ENCODE data around the gene AMIGO2.

AMIGO2 gene

DNA sequence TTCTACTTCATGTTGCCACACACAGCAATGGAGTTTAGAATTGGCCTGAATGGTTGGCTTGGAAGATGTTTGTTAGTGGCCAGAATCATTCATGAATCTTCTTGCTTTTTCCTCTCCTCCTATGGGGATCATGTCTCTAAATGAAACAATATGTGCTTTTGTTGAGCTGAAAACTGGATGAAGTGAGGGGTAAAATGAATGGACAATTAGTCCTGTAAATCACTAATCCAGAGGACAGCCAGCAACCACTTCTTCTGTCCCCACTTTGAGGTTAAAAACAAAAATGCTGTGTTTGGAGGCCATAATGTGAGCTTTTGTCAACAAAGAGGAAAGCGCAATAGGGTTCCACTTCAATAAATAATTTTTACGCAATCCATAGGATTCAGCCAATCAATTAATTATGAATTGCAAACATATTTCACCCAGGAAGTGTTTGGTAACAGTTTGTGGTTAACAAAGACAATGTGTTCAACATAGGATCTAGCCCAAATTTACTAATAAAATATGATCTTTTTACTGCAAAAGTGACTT, 30.3 kb upstream of the AMIGO2 start:
- no peak overlapping the region for H3K4me3 ChIP-seq (ENCODE audit: control insufficient read depth, low read depth, low read length)
- TF ChIP-seq, protein P1, sequence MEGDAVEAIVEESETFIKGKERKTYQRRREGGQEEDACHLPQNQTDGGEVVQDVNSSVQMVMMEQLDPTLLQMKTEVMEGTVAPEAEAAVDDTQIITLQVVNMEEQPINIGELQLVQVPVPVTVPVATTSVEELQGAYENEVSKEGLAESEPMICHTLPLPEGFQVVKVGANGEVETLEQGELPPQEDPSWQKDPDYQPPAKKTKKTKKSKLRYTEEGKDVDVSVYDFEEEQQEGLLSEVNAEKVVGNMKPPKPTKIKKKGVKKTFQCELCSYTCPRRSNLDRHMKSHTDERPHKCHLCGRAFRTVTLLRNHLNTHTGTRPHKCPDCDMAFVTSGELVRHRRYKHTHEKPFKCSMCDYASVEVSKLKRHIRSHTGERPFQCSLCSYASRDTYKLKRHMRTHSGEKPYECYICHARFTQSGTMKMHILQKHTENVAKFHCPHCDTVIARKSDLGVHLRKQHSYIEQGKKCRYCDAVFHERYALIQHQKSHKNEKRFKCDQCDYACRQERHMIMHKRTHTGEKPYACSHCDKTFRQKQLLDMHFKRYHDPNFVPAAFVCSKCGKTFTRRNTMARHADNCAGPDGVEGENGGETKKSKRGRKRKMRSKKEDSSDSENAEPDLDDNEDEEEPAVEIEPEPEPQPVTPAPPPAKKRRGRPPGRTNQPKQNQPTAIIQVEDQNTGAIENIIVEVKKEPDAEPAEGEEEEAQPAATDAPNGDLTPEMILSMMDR (IDR thresholded peaks at IDR 0.05; ENCODE audit: control insufficient read depth, insufficient read depth, low read depth, low read length, missing control alignments): no peak
- no peak for DNase-seq (ENCODE audit: low read depth)

DNA sequence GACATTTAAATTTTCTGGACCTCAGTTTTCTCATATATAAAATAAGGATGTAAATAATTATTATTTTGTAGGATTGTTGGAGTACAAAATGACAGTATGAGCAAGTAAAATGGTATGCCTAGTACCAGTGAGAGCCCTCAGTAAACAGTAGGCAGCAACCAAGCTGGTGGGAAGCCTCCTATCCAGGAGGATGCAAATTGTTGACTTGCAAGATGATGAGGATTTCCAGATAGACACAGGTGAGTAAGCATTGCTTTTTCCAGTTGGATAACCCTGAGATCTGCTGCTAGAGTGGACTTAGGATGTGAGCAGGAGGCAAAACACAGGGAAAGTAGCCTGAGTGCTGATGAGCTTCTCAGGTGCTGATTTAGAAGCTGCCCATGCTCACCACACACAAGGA, 28.2 kb upstream of the AMIGO2 start:
- DNase-seq (ENCODE audit: low read depth): no peak
- H3K4me3 ChIP-seq (ENCODE audit: control insufficient read depth, low read depth, low read length): no peak overlapping the region
- TF ChIP-seq, protein P1 (IDR thresholded peaks at IDR 0.05; ENCODE audit: control insufficient read depth, insufficient read depth, low read depth, low read length, missing control alignments): no peak

DNA sequence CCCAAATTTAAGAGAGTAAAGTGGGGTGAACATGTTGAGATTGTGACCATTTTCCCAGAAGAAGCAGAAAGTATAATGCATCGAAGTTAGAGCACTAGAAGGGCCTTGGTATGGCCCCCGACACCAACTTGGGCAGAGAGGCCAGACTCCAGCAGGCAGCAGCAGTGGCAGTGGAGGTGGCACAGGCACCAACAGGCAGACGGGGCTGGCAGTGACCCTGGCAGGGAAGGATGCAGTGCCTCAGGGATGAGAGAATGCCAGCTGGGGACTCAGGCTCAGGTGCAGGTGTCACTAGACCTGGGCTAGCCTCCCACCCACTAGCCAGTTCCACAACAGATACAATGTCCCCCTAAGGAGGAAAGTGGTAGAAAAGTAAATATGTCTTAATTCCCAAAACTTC, 27.7 kb upstream of the AMIGO2 start:
- TF ChIP-seq, protein P1 (IDR thresholded peaks at IDR 0.05; ENCODE audit: control insufficient read depth, insufficient read depth, low read depth, low read length, missing control alignments): no peak
- no peak overlapping the region for H3K4me3 ChIP-seq (ENCODE audit: control insufficient read depth, low read depth, low read length)
- DNase-seq (ENCODE audit: low read depth): no peak

DNA sequence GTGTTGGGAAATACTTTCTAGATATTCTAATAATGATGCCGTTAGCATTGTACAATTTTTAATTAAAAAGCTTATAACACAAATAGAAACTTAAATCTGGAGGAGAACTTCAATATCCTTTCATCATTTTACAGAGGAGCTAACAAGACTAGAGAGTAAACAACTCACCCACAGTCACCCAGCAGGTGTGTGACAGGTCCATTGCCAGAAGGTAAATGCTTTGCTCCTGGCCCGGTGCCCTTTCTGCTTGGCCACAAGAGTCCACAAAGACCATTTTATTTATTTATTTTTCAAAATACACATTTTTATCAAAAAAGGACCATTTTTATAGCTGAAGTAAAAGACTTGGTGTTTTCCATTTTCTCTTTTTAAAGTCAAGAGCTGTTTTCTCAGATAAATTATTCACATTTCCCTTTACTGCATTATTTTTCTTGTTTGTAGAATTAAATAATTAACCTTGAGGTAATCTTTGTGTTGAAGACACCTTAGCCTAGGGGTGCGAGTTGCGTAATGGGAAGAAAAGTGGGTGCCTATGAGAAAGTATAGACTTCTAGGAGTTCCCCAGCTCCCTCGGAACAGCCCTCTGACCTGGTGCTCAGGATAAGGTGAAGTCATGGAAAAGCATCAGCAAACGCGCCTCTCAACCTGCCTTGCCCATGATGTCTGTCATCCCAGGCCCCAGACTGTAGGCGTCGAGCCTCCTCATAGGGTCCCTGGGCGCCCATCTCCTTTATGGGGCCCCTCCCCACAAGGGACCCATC, 26.3 kb upstream of the AMIGO2 start:
- no peak overlapping the region for H3K4me3 ChIP-seq (ENCODE audit: control insufficient read depth, low read depth, low read length)
- TF ChIP-seq, protein P1 (IDR thresholded peaks at IDR 0.05; ENCODE audit: control insufficient read depth, insufficient read depth, low read depth, low read length, missing control alignments): no peak
- no peak for DNase-seq (ENCODE audit: low read depth)

DNA sequence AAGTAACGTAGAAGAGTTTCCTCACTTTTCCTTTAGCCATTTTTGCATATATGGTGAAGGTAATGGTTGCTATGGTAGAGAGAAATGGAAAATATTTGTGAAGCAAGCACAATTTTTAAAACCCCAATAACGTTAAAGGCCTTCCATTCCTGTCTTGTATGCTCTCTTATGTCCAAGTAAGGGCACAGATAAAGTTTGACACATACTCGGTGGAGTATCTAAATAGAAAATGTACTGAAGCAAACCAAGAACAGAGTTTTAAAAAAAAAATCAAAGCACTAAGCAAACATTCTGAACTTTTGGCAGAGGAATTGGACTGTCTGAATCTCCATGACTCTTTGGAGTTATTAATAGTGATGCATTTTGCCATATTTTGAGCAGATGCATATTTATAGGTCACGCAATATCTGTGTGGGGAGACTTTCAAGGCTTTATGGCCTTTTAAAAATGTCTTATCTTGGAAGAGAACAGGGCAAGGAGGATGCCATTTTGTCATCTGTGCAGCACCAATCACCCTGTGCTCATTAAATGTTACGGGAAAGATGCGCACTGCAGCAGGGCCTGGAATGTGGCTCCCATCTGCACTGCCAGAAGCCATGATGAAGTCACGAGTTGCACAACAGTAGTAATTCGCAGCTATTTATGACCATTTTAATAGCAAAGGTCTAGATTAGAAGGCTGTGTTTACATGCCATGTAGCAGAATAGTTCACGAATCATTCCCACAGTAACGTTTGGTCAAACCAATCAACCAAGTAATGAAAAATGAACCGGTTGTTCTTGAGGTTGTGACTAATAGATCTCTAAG, 23.3 kb upstream of the AMIGO2 start:
- peak; percentile 100 for DNase-seq (ENCODE audit: low read depth)
- H3K4me3 ChIP-seq (ENCODE audit: control insufficient read depth, low read depth, low read length): no peak overlapping the region
- TF ChIP-seq, protein P1 (IDR thresholded peaks at IDR 0.05; ENCODE audit: control insufficient read depth, insufficient read depth, low read depth, low read length, missing control alignments): no peak

DNA sequence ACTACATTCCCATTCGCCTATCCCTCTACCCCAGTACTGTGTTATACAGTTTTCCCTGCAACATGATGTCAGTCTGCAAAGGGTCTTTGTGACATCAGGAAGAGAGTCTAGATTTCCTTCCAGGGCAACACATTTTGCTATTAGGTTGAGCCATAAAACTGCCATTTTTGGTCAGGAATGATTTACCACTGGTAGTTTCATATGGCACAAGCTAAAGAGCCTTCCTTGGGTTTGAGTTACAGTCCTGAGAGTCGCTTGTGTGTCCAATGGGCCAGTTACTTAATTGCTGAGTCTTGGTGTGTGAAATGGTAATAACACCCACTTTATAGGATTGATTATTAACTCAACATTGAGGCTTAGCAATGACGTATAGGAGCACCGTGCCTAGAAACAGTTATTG, 22.6 kb upstream of the AMIGO2 start:
- DNase-seq (ENCODE audit: low read depth): no peak
- TF ChIP-seq, protein P1 (IDR thresholded peaks at IDR 0.05; ENCODE audit: control insufficient read depth, insufficient read depth, low read depth, low read length, missing control alignments): no peak
- no peak overlapping the region for H3K4me3 ChIP-seq (ENCODE audit: control insufficient read depth, low read depth, low read length)
